Breast epithelium (tissue), 4 donors: Measurements from ENCODE around the gene ITPR3. TPM values are rescaled to one million over a fixed set of nuclear protein-coding genes. Genes with fewer than 3 reads are reported as not detected.

ENCODE experiments used
- DNase-seq, 2 donors: peaks; one replicate each; pipeline ENCODE4 v3.0.0-alpha.2; 2019; ENCODE audit warnings: low spot score in 2 of 2
- H3K27ac ChIP-seq, 2 donors: fragments of 200-600 bp; sonication (generic) in 1 of 2; one replicate each; pipeline ENCODE4 v1.5.1; 2016 to 2019; ENCODE audit warnings: mild to moderate bottlenecking in 1 of 2
- H3K27me3 ChIP-seq, 2 donors: fragments of 200-600 bp; sonication (generic) in 1 of 2; one replicate each; pipeline versions ENCODE4 v1.5.1 to v1.6.0; 2017 to 2019; ENCODE audit warnings: control low read depth in 1 of 2, mild to moderate bottlenecking in 1 of 2
- H3K36me3 ChIP-seq: fragments of 200-600 bp; one replicate; pipeline ENCODE4 v1.5.1; 2019
- H3K4me1 ChIP-seq, 2 donors: fragments of 200-600 bp; sonication (generic); one replicate each; pipeline ENCODE4 v1.5.1; 2016 to 2019; ENCODE audit warnings: control low read depth in 1 of 2
- H3K4me3 ChIP-seq, 3 donors: fragments of 200-600 bp; sonication (generic); 1 replicate in 2 of 3; 2 replicates in 1 of 3; pipeline ENCODE4 v1.5.1; 2016 to 2019; ENCODE audit warnings: mild to moderate bottlenecking in 3 of 3, moderate library complexity in 2 of 3
- H3K9me3 ChIP-seq, 2 donors: fragments of 200-600 bp; sonication (generic) in 1 of 2; one replicate each; pipeline ENCODE4 v1.5.1; 2016 to 2019; ENCODE audit warnings: control low read depth in 1 of 2
- CTCF ChIP-seq, 3 donors: fragments of 450-650 bp; IDR thresholded peaks; one replicate each; pipeline ENCODE4 v1.5.1; 2016 to 2017; ENCODE audit warnings: antibody characterized with exemption in 3 of 3, mild to moderate bottlenecking in 3 of 3, moderate library complexity in 3 of 3
- POLR2A ChIP-seq: fragments of 450-650 bp; IDR thresholded peaks from one replicate; pipeline ENCODE4 v1.6.1; 2016; ENCODE audit warnings: antibody characterized with exemption, mild to moderate bottlenecking, moderate library complexity
- POLR2AphosphoS5 ChIP-seq, 3 donors: sonication (generic); formaldehyde crosslinking; IDR thresholded peaks; one replicate each; pipeline ENCODE4 v1.6.1; 2017; ENCODE audit warnings: antibody characterized with exemption in 3 of 3
- intact Hi-C: fragments of 100-400 bp; cut with DNase I; formaldehyde crosslinking; loops from one replicate; pipeline ENCODE4 v1.15.1; 2023; ENCODE audit warnings: low total_unique reads
- total RNA-seq, 3 donors: library from RNA; depleted of rRNA; stranded (reverse); fragments of >200 nt; gene quantifications; one replicate each; pipeline ENCODE4 v1.1.0, GENCODE V29; 2016

The ITPR3 gene
- total RNA-seq, 3 donors from 2014 or later: 18.4 to 40.0 (median 27.7) TPM

- H3K36me3 ChIP-seq: no peaks in the 10 kb centered on the region
- no peaks in the 10 kb centered on the region for H3K9me3 ChIP-seq
- H3K4me3 ChIP-seq: no peak overlapping the region
- intact Hi-C loops: no loop called here
- TF ChIP-seq CTCF (IDR thresholded peaks at IDR 0.05): no peak
- TF ChIP-seq POLR2A: no peak
- TF ChIP-seq POLR2AphosphoS5 (IDR thresholded peaks at IDR 0.05): no peak
- no peak for DNase-seq
- H3K27ac ChIP-seq: no peak overlapping the region
- no peaks in the 10 kb centered on the region for H3K27me3 ChIP-seq
- H3K4me1 ChIP-seq: no peaks in the 10 kb centered on the region
Measured at GRCh38 chr6:33640361-33640760, 19.2 kb downstream of the ITPR3 start.

GRCh38 chr6:33641144-33641543 is 20.0 kb downstream of the ITPR3 start:
- no peak for TF ChIP-seq CTCF (IDR thresholded peaks at IDR 0.05)
- TF ChIP-seq POLR2AphosphoS5 (IDR thresholded peaks at IDR 0.05): no peak
- TF ChIP-seq POLR2A: no peak

GRCh38 chr6:33641602-33642001 is 20.5 kb downstream of the ITPR3 start:
- Histone ChIP-seq H3K27me3 (no peaks in the 10 kb centered on the region), H3K27ac (no peak overlapping the region)

More at GRCh38 chr6:33641144-33641543, 20.0 kb downstream of the ITPR3 start:
- Histone ChIP-seq H3K4me3 (no peak overlapping the region), H3K4me1 (no peaks in the 10 kb centered on the region), H3K36me3 (no peaks in the 10 kb centered on the region), H3K27me3 (no peaks in the 10 kb centered on the region), H3K27ac (no peak overlapping the region), H3K9me3 (no peaks in the 10 kb centered on the region)
- intact Hi-C loops: no loop called here
- DNase-seq: no peak

GRCh38 chr6:33642897-33643296 is 21.8 kb downstream of the ITPR3 start:
- no peaks in the 10 kb centered on the region for H3K27me3 ChIP-seq
- H3K36me3 ChIP-seq: no peaks in the 10 kb centered on the region
- DNase-seq: no peak
- intact Hi-C loops: no loop called here
- no peak overlapping the region for H3K4me3 ChIP-seq
- no peak overlapping the region for H3K27ac ChIP-seq
- no peaks in the 10 kb centered on the region for H3K4me1 ChIP-seq
- H3K9me3 ChIP-seq: no peaks in the 10 kb centered on the region
- no peak for TF ChIP-seq POLR2AphosphoS5 (IDR thresholded peaks at IDR 0.05)

More at GRCh38 chr6:33641602-33642001, 20.5 kb downstream of the ITPR3 start:
- no peaks in the 10 kb centered on the region for H3K4me1 ChIP-seq
- H3K36me3 ChIP-seq: no peaks in the 10 kb centered on the region
- TF ChIP-seq POLR2A (no peak), POLR2AphosphoS5 (IDR thresholded peaks at IDR 0.05) (no peak), CTCF (IDR thresholded peaks at IDR 0.05) (no peak)
- no peak for DNase-seq
- no peaks in the 10 kb centered on the region for H3K9me3 ChIP-seq
- no peak overlapping the region for H3K4me3 ChIP-seq
- intact Hi-C loops: no loop called here

- Histone ChIP-seq H3K4me1 (no peaks in the 10 kb centered on the region), H3K36me3 (no peaks in the 10 kb centered on the region), H3K27me3 (no peaks in the 10 kb centered on the region), H3K4me3 (no peak overlapping the region), H3K9me3 (no peaks in the 10 kb centered on the region), H3K27ac (no peak overlapping the region)
- no peak for TF ChIP-seq POLR2AphosphoS5 (IDR thresholded peaks at IDR 0.05)
- TF ChIP-seq CTCF (IDR thresholded peaks at IDR 0.05): no peak
- no peak for TF ChIP-seq POLR2A
- no peak for DNase-seq
- intact Hi-C loops: loop anchor here (5.0 kb wide), 1 partner anchor 1446 kb away; no protein-coding TSS in a partner anchor
Measured at GRCh38 chr6:33651403-33651802, 30.3 kb downstream of the ITPR3 start.

- Histone ChIP-seq H3K36me3 (no peaks in the 10 kb centered on the region), H3K4me1 (no peaks in the 10 kb centered on the region), H3K9me3 (no peaks in the 10 kb centered on the region), H3K27ac (no peak overlapping the region), H3K27me3 (no peaks in the 10 kb centered on the region), H3K4me3 (no peak overlapping the region)
- TF ChIP-seq POLR2AphosphoS5 (IDR thresholded peaks at IDR 0.05): no peak
- TF ChIP-seq POLR2A: no peak
- no peak for TF ChIP-seq CTCF (IDR thresholded peaks at IDR 0.05)
- intact Hi-C loops: loop anchor here (5.0 kb wide), 1 partner anchor 1445 kb away; no protein-coding TSS in a partner anchor
- DNase-seq: no peak
Measured at GRCh38 chr6:33652002-33652401, 30.9 kb downstream of the ITPR3 start.
